ENCODE data around the gene MTAP. TPM values are rescaled to one million over a fixed set of nuclear protein-coding genes. Genes with fewer than 3 reads are reported as not detected.

Gene MTAP
- total RNA-seq, 1 experiment from 2014 or later, result 326 TPM

GRCh38 chr9:21982861-21983560, 180.6 kb downstream of the MTAP start (continued):
- TF ChIP-seq, protein P1, sequence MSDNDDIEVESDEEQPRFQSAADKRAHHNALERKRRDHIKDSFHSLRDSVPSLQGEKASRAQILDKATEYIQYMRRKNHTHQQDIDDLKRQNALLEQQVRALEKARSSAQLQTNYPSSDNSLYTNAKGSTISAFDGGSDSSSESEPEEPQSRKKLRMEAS (IDR thresholded peaks at IDR 0.05), result no peak
- no peak for TF ChIP-seq RAD21 (IDR thresholded peaks at IDR 0.05; ENCODE audit: low read depth)
- TF ChIP-seq, protein P2, sequence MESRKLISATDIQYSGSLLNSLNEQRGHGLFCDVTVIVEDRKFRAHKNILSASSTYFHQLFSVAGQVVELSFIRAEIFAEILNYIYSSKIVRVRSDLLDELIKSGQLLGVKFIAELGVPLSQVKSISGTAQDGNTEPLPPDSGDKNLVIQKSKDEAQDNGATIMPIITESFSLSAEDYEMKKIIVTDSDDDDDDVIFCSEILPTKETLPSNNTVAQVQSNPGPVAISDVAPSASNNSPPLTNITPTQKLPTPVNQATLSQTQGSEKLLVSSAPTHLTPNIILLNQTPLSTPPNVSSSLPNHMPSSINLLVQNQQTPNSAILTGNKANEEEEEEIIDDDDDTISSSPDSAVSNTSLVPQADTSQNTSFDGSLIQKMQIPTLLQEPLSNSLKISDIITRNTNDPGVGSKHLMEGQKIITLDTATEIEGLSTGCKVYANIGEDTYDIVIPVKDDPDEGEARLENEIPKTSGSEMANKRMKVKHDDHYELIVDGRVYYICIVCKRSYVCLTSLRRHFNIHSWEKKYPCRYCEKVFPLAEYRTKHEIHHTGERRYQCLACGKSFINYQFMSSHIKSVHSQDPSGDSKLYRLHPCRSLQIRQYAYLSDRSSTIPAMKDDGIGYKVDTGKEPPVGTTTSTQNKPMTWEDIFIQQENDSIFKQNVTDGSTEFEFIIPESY (IDR thresholded peaks at IDR 0.05; ENCODE audit: extremely low read depth, insufficient replicate concordance, low read length), result no peak
- TF ChIP-seq FOSL1 (IDR thresholded peaks at IDR 0.05; ENCODE audit: low read depth), result no peak
- TF ChIP-seq EZH2 (IDR thresholded peaks at IDR 0.05), result no peak
- no peak for TF ChIP-seq ELF1 (IDR thresholded peaks at IDR 0.05; ENCODE audit: borderline replicate concordance, low read depth)
- TF ChIP-seq CBX3 (IDR thresholded peaks at IDR 0.05; ENCODE audit: low read depth), result no peak

DNA sequence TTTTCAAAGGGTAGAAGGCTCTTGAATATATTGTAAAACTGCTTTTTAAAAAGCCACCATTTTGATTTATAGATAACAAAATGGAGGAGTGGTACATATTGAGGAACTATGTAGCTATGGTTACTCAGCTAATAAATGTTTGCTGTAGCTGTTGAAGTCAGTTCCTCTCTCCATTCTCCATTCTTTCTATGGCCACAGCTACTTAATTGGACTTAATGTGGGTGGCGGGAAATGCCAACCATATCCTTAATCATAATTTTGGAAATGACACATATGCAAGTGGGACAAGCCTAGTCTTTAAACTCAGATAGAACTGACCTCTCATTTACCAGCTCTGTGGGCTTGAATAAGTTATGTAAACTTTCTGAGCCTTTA, 181.1 kb downstream of the MTAP start:
- H3K9me3 ChIP-seq (ENCODE audit: control insufficient read depth in 1 of 2, insufficient read depth in 1 of 2, low read depth in 1 of 2, low read length in 2 of 2), result no peaks in the 10 kb centered on the region
- intact Hi-C loops (cut with micrococcal nuclease), result no loop called here
- ChIA-PET POLR2A (interaction anchor here (1.2 kb wide), 1 partner anchor 25 kb away, joined by 3 read pairs; the partner anchor contains the start of gene CDKN2B), CTCF (interaction anchor here (0.5 to 1.8 kb wide), 2 partner anchors 24 to 136 kb away, joined by 3 to 5 read pairs; no protein-coding TSS in a partner anchor), RAD21 (ENCODE audit: low non-redundant PET in 1 of 2, low total read pairs in 2 of 2, uncharacterized antibody in 2 of 2, unreplicated experiment in 2 of 2) (no interaction called here)
- H3K27ac ChIP-seq (ENCODE audit: low read depth, low read length), result no peak overlapping the region
- no peak overlapping the region for H2AFZ ChIP-seq (ENCODE audit: low read depth, low read length, poor library complexity, severe bottlenecking)
- H3K4me2 ChIP-seq (ENCODE audit: low read length), result no peak overlapping the region
- H3K9ac ChIP-seq (ENCODE audit: low read length), result no peak overlapping the region
- peaks cover 10% of the 10 kb centered on the region for H3K79me2 ChIP-seq (ENCODE audit: insufficient read depth, low read length)
- ATAC-seq (no peak), DNase-seq (ENCODE audit: low read depth, low spot score) (no peak)
- no peaks in the 10 kb centered on the region for H4K20me1 ChIP-seq (ENCODE audit: insufficient read depth)
- no peak for TF ChIP-seq SP1 (IDR thresholded peaks at IDR 0.05; ENCODE audit: low read depth)
- TF ChIP-seq ELF1 (IDR thresholded peaks at IDR 0.05; ENCODE audit: borderline replicate concordance, low read depth), result no peak
- no peak for TF ChIP-seq EZH2 (IDR thresholded peaks at IDR 0.05)
- no peak for TF ChIP-seq ZFX (IDR thresholded peaks at IDR 0.05)
- TF ChIP-seq, protein P3, sequence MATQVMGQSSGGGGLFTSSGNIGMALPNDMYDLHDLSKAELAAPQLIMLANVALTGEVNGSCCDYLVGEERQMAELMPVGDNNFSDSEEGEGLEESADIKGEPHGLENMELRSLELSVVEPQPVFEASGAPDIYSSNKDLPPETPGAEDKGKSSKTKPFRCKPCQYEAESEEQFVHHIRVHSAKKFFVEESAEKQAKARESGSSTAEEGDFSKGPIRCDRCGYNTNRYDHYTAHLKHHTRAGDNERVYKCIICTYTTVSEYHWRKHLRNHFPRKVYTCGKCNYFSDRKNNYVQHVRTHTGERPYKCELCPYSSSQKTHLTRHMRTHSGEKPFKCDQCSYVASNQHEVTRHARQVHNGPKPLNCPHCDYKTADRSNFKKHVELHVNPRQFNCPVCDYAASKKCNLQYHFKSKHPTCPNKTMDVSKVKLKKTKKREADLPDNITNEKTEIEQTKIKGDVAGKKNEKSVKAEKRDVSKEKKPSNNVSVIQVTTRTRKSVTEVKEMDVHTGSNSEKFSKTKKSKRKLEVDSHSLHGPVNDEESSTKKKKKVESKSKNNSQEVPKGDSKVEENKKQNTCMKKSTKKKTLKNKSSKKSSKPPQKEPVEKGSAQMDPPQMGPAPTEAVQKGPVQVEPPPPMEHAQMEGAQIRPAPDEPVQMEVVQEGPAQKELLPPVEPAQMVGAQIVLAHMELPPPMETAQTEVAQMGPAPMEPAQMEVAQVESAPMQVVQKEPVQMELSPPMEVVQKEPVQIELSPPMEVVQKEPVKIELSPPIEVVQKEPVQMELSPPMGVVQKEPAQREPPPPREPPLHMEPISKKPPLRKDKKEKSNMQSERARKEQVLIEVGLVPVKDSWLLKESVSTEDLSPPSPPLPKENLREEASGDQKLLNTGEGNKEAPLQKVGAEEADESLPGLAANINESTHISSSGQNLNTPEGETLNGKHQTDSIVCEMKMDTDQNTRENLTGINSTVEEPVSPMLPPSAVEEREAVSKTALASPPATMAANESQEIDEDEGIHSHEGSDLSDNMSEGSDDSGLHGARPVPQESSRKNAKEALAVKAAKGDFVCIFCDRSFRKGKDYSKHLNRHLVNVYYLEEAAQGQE (IDR thresholded peaks at IDR 0.05; ENCODE audit: low read depth), result no peak
- no peak for TF ChIP-seq CTCF (IDR thresholded peaks at IDR 0.05 in 2 of 3, conservative IDR thresholded peaks at IDR 0.05 in 1 of 3; ENCODE audit: borderline replicate concordance in 1 of 3, insufficient read depth in 1 of 3, low read depth in 2 of 3, low read length in 2 of 3)
- TF ChIP-seq YY1 (IDR thresholded peaks at IDR 0.05; ENCODE audit: extremely low read depth, insufficient replicate concordance, low read depth, low read length), result no peak
- no peak for TF ChIP-seq TCF7L2 (IDR thresholded peaks at IDR 0.05; ENCODE audit: borderline replicate concordance, extremely low read depth, insufficient read depth, insufficient read length)
- no peaks in the 10 kb centered on the region for H3K9me2 ChIP-seq (ENCODE audit: insufficient read depth)
- H3K4me1 ChIP-seq (ENCODE audit: control insufficient read depth in 1 of 2, insufficient read depth in 2 of 2, low read length in 2 of 2), result no peaks in the 10 kb centered on the region
- no peaks in the 10 kb centered on the region for H3K36me3 ChIP-seq (ENCODE audit: control insufficient read depth in 1 of 2, insufficient read depth in 2 of 2, low read length in 2 of 2)
- H3K27me3 ChIP-seq (ENCODE audit: insufficient read depth, low read length), result no peaks in the 10 kb centered on the region
- no TSS peak for BruUV-seq (replicated peaks)
- H3K4me3 ChIP-seq (replicated peaks in 1 of 2; ENCODE audit: low read depth in 1 of 2, low read length in 2 of 2), result no peak overlapping the region

Measured in HCT116 (cell line).